Activated T-cell treated with anti-CD3 and anti-CD28 coated beads for 1 hour (primary cell): ENCODE measurements around the gene BRME1.
A peak's percentile ranks its signal among the peaks of the same experiment; 100 is the strongest.
"Not testable (repeated sequence)": the region's sequence is repeated elsewhere in the genome, so short reads cannot be mapped to it uniquely, and the experiment has no call there.

Source experiments
- DNase-seq: peaks from one replicate; pipeline ENCODE4 v3.0.0-alpha.2; 2020; ENCODE audit warnings: low read depth

Gene BRME1

DNA sequence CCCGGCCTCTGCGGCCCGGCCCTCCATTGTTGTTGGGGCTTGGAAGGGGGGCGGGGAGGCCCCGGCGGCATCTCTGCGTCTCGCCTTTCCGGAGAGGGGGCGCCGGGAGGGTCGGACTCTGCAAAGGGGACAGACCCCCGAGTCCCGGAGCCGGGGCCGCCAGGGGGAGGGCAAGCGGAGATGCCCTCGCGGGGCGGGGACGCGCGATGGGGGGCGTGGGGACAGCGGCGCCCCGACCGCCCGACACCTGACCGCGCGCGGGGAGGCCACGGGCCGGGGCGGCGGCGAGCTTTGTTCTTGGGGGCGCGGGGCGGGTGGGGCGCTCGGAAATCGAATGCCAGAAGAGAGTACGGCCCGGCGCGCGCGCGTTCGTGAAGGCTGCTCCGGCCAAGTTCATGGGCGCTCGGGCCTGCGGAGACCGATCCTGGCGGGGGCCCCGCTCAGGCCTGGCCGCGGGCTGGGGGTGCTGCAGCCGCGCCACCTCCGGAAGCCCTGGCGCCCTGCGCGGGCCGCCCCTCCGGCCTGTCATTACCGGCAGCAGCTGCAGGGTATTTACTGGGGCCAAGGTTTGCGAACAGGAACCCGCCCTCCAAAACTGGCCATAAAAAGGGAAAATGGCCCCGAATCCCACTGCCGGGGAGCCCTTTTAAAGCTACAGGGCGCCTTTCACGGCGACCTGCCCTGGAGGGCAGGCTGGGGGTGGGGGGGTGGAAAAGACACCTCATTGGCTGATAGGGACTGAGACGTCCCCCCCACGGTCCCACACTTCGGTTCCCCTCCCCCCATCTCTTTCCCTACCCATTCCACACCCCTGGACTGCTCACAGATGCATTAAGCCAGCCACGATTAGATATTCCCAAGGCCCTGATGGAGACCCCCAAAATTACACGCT, 40.1 kb downstream of the BRME1 start:
- no peak for DNase-seq

DNA sequence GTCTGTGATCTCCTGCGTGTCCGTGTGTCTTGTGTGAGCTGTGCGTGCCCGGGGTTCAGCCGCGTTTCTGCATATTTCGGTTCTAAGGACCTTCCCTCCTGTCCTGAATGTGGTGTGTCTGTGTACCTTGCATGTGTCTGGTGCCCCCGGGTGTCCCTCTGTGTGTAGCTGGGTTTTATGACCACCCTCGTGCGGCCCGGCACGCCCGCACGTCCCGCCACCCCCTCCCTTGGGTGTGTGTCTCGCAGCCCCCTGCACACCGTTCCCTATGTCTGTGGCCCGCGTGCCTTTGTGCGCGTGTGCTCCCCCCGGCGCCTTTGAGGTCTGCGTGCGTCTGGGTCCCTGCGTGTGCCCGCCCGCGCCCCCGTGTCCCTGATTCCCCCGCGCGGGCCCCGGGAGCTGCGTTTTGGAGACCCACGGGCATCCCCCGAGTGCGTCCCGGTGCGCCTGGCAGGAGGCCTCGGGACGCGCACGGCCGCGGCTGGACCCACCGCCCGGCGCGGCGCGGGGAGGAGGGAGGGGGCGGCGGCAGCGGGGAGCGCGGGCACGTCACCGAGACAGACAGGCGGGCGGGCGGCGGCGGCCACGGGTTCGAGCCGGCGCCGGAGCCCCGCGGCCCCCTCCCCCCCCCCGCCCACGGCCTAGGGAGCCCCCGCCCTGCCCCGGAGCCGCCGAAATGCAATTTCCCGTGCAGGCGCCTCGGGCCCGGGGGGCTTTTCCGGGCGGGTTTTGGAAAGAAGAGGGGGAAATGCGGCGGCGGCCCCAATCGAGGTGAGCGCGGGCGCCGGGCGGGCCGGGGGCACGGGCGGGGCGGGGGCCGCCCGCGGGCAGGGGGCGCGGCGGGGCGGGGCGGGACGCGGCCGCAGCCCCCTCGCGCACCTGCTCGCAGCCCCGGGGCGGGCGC, 41.0 kb downstream of the BRME1 start:
- no peak for DNase-seq

DNA sequence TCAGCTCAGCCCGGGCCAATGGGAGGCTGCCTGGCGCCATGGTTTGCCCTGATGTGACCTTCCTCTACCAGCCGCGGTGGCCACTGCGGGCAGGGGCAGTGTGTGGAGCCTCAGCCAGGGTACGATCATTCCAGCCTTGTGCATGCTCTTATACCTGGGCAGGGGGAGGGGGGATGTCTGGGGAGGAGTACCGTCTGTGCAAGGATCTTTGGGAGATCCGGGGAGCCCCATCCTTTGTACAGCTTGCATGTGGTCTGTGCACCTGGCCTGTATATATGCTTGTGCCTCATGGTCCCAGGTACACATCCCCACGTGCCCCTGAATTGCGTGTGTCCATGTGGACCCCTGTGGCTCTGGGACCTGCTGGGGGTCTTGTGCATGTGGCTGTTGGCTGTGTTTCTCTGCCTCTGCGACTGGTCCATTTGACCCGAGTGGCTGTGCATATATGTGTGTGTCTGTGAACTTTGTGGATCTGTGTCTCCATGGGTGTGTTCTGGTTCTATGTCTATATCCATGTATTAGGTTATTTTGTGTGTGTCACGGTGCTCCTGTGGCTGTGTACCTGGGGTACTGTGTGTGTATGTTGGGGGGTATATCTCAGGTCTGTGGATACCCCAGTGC, 41.8 kb downstream of the BRME1 start:
- no peak for DNase-seq

DNA sequence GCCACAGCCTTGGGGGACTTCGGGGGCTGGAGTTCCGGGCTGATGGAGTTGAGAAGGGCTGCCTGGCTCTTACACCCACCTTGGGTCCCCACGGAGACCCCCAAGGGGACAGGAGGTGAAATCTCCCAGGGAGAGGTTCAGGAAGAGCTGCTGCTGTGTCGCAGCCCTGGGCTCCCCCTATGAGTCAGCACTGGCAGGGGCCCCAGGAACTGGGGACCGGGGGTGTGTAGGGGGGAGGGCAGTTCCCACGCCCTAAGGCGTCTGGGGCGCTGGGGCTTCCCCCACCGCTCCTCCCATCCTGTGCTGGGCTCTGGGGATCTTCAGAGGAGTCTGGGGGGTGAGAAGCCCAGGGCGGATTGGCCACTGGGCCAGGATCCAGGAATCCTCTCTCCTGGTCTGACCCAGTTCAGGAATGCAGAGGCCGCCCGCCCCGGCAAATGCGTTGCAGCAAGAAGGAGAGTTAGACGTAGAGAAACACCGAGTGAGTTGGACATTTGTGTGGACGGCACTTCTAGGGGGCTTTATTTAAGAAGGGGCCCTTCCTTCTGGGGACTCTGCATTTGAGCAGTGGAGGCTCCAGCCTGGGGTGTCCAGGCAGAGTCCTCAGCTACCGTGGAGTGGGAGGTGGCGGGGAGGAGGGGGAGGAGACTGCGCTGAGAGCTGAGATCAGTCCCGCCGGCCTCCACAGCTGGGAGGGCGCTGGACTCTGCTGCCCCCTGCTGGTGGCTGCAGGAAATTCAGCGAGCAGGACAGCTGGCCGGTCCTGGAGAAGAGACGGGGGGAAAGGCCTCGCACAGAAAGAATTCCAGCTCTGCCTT, 44.0 kb downstream of the BRME1 start:
- DNase-seq, result peak; percentile 83

DNA sequence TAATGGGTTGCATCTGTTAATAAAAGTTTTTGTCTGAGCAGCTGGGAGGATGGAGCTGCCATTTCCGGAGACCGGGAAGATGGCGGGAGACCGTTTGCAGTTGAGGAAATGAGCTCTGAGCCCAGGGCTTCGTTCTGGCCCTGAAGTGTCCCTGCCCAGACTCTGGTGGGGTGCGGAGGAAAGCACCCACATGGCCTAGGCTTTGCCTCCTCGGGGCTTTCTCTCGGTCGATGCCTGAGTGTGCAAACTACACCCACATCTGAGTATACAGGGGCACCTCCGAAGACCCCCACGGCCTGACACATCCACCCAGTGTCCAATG, 44.6 kb downstream of the BRME1 start:
- no peak for DNase-seq

DNA sequence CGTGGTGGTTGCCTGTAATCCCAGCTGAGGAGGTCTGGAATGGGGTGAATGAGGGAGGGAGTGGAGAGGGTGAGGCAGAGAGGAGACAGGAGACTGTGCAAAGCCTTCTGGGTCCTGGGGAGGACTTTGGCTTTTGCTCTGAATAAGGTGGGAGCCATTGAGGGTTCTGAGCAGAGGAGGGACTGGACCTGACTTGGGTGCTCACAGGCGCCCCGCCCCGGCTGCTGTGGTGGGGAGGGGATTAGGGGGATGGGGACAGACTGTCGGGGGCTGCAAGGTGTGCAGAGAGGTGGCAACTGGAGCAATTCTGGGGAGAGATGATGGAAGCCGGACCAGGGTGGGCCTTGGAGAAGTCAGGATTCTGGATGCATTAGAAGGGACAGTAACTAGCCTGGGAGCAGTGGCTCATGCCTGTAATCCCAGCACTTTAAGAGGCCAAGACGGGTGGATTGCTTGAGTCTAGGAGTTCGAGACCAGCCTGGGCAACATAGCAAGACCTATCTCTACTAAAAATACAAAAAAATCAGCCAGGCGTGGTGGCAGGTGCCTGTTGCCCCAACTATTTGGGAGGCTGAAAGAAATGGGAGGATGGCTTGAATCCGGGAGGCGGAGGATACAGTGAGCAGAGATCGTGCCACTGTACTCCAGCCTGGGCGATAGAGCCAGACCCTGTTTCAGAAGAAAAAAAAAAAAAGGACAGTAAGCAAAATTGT, 45.1 kb downstream of the BRME1 start:
- DNase-seq, result no peak

DNA sequence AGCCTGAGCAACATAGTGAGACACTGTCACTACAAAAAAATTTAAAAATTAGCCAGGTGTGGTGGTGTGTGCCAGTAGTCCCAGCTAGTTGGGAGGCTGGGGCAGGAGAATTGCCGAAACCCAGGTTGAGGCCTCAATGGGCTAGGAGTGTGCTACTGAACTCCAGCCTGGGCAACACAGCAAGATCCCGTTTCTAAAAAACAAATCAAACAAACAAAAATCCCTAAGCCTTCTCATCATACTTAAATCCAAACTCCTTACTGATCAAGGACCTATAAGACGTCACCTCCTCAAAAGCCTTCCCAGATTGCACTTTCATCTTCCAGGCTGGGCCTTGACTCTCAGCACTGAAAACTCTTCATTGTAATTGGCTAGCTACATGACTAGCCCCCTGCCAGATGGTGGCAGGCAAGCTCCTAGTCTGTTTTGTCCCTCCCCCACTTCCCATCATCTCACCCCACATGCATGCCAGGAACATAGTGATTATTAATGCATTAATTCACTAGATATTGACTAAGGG, 46.5 kb downstream of the BRME1 start:
- DNase-seq, result no peak

DNA sequence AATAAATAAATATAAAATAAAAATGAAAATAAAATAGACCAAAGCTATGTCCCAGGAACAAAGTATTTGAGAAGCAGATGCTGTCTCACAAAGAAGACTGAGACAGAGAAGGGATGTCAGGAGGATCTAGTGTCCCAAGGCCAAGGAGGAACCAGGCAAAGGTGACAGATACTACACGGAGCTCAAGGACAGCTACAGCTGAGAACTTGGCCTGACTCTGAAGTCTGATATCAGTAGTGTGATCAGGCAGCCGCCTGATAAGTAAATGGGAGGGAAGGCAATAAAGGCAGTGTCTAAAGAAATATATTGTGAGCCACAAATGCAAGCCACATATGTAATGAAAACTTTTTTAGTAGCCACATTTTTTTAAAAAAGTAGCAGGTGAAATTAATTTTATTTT, 49.4 kb downstream of the BRME1 start:
- no peak for DNase-seq

DNA sequence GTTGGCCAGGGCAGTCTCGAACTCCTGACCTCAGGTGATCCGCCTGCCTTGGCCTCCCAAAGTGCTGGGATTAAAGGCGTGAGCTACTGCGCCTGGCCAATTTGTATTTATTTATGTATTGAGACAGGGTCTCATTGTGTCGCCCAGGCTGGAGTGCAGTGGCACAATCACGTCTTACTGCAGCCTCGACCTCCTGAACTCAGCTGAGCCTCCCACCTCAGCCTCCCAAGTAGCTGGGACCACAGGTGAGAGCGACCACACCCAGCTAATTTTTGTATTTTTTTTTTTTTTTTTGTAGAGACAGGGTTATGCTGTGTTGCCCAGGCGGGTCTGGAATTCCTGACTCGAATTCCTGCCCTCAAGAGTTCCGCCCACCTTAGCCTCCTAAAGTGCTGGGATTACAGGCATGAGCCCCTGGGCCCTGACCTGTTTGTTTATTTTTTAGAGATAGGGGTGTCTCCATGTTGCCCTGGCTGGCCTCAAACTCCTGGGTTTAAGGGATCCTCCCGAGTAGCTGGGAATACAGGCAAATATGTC, 53.7 kb downstream of the BRME1 start:
- not testable (repeated sequence) for DNase-seq

DNA sequence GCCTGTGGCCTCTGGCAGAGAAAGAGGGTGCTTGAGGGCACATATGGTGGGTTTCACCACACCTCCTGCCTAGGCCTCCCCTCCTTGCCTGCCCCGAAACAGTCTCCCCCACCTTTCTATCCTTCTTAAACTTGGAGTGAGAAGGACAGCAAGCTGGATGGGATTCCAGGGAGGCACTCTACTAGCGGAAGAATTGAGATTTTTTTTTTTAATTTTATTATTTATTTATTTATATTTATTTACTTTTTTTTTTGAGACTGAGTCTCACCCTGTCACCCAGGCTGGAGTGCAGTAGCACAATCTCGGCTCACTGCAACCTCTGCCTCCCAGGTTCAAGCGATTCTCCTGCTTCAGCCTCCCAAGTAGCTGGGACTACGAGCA, 54.2 kb downstream of the BRME1 start:
- DNase-seq, result not testable (repeated sequence)

DNA sequence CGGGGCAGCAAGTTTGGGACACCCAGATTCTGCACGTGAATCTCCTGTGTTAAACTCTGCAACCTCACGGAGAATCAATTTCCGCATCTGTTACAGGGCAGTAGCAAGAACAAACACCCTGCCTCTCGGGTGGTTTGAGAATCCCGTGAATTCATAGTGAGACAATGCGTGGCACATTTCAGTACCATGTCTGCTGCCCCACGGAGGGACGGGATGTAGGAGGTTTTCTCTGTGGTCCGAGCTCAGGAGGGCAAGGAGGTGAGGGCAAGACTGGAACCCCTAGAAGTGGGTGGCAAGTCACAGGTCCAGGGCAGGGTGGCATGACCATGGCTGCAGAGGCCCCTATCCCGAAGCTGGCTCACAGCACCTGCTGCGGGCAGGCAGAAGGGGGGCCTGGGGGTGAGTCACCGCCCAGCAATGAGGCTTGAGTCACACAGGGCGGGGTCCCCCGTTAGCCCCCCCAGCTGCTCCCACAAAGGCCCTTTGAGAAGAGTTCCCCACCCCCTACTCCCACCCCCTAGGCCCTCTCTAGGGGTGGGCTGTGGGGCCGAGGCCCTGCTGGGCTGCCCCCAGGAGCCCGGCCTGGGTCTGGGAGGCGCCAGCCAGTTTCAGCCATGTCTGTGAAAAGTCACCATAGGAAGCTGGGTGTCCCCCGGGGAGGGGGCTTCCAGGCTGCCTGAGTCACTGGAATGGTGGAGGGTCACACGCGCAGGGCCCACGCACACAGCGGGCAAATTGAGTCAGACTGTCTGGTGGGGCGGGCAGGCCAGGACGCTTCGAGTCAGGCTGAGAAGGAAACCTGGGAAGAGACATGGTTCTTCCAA, 54.8 kb downstream of the BRME1 start:
- peak; percentile 61 for DNase-seq

DNA sequence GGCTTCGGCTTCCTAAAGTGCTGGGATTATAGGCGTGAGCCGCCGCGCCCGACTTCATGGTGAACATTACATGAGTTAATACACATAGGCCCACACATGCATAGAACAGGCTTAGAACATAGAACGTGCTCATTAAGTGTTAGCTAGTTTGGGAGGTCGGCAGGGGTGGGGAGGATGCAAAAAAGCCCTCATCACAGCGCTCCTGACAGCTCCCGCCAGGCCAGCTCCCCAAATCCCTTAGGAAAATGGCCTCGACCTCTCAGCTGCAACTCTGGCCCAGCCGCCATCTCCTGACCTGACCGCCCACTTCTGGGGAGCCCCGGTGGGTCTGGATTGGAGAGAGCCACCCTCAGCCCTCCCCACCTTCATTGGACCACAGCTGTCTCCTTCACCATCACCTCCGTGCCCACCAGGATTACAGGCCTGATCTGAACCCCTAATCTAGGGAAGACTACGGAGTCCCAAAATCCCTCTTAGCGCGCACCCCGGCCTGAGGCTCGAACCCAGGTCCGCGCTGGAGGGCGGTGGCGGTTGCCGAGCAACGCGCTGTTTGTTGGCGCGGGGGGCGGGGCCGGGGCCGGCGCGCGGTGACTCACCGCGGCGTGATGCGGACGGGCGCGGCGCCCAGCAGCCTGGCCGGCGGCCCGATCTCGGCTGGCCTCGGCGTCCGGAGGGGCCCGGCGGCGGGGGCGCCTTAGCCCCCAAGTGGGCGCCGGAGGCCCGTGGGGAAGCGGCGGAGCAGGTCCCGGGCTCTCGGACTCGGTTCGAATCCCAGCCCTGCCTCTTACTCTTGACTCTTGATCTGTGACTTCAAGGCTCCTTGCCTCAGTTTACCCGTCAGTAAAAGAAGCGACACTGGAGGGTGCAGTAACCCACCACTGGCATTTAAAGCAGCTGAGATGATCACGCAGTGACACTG, 55.7 kb downstream of the BRME1 start:
- DNase-seq, result no peak

DNA sequence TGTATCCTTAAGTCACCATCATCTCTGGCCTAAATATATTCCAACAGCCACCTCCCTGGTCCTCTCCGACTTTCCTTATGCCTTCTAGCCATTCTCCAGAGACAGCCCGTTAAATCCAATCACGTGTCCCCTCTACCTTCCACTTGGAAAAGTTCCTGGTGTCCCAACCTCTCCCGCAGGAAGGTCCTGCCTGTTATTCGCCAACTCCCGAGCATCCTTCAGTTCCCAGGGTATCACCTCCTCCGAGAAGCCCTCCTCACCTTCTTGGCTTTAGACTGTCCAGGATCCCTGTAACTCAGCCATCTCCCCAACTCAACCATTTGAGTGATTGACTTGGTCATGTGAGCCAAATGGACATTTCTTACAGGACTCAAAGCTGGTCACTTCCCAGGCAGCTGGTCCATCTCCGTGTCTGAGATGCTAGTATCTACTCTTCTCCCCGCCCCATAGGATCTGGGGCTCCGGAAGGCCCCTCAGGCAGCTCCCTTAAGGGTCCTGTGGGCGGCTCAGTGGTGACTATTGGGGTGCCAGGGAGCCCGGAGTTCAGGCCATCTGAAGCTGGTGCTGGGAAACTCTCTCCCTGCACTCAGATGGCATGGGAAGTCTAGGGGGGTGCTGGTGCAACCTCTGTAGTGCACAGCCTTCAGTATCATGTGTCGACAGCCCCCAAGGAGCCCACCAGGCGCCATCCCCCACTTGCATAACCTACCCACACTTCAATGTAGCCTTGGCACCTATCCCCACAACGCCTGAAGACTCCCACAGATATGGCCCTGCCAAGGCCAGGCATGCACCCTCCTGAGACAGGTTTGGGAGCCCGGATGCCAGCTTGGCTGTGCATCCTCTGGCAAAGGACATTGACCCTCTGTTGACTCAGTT, 56.9 kb downstream of the BRME1 start:
- no peak for DNase-seq

DNA sequence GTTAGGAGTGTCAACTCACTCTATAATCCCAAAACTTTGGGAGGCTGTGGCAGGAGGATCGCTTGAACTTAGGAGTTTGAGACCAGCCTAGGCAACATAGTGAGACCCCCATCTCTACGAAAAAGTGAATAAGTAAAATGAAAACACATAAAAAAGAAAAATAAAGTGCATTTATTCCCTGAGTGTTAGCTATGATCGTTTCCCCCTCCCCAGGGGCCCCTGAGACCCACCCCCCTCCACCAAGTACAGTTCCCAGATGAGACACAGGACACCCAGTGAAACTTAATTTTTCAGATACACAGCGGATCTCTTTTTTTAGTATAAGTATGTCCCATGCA, 57.6 kb downstream of the BRME1 start:
- no peak for DNase-seq

DNA sequence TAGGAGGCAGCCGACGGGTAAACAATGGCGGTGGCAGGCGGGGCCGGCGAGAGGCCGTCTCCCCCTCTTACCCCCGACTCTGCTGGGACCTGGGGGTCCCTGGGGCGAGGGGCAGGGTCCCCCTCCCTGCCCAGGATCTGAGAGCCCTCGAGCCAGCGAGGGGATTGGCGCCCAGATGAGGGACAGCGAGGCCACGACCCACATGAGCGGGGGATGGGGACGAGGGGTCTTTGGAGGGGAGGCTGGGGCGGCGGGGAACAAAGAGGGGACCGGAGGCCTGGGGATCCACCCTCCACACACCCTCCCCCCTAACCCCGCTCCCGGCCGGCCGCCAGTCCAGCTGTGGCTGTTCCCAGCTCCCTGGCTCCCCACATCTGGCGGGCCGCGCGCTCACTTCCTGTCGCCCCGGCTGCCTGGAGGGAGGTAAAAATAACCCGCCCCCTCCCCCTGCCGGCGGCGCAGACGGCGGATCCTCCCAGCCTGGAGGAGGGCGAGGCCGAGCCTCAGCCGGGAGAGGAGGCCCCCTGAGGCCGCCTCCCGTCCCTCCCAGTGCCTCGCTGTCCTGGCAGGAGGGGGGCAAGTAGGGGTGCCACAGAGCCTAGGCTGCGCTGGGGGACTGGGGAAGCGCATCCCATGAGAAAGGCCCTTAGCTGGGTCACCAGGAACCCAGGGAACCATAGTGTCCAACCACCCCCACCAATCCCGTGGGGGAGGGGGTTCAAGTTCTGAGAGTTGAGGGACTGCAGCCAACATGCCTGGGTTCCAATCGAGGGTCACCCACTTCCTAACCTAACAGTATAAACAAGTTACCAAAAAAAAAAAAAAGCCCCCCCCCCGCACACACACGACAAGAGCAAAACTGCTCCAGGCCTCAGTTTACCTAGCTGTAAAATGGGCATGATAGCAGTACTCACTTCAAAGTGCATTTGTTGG, 58.2 kb downstream of the BRME1 start:
- DNase-seq, result peak; percentile 70

DNA sequence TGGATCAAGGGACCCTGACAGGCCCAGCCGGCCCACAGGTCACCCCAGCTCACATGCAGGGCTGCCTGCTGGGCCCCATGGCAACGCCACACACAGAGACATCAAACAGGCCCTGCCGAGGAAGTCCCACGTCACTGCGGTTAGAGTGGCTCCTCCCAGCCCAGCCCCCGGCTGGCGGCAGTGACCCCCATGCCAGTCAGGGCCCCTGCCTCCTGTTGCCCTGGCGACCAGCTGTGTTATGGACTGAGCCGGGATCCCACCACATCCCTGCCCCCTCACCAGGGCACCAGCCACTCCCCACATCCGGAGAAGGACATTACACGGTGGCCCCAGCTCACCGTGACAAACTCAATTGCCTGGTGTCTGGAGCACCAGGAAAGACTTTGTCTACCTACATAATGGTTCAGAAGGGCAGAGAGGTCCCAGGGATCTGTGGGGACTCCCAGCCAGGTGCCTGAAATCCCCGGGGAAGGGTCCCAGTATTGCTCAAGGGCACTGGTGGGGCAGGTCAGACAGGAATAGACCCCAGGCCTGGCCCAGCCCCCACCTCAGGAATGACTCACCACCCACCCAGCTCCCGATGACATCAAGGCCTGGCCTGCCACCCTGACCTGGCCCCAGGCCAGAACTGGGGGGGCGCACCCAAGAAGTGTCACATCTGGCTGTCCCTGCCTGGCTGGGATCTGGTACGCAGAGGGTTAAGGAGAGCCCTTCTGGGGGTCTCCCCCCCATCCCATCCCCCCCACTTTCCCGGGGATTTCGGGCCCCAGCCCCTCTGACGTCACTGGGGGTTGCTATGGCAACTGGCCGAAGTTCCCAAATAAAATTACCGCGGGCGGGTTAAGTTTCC, 59.1 kb downstream of the BRME1 start:
- peak; percentile 87 for DNase-seq
